Adrenal gland (tissue), 5 donors: Measurements from ENCODE around the gene ARPC1B.

Experiments
- POLR2A ChIP-seq, 2 donors: fragments of 450-650 bp; IDR thresholded peaks; one replicate each; pipeline ENCODE4 v1.6.1; 2017; ENCODE audit warnings: antibody characterized with exemption in 2 of 2, mild to moderate bottlenecking in 2 of 2, moderate library complexity in 1 of 2
- TF ChIP-seq, protein P1 (sequence below), 6 experiments: fragments of 450-650 bp in 4 of 6; fragments of 200-600 bp in 2 of 6; sonication (generic) in 1 of 6; IDR thresholded peaks; 1 replicate in 5 of 6; 2 replicates in 1 of 6; pipeline versions ENCODE4 v1.5.1 to v1.8.0; 2016 to 2021; ENCODE audit warnings: antibody characterized with exemption in 6 of 6, mild to moderate bottlenecking in 2 of 6, moderate library complexity in 1 of 6
- donor health status: DM: no; HTN: no; CAD: no.

DNA sequence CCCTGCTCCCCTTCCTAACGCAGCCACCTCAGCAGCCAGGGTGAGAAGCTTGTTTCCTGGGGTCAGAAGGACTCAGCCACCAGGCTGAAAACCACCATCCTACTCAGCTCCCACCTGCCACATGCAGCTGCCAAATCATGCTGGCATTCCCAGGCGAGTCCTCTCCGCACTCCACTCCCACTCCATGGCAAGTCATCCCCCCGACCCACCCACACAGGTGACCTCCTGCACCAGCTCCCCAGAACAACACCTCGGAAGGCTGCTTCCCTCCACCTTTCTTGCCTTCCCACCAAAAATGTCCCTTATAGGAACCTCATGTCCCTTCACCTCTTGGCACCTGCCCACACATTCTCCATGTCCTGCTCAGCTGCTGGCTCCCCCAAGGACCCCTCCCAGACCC, 29.2 kb downstream of the ARPC1B start:
- TF ChIP-seq, protein P1, sequence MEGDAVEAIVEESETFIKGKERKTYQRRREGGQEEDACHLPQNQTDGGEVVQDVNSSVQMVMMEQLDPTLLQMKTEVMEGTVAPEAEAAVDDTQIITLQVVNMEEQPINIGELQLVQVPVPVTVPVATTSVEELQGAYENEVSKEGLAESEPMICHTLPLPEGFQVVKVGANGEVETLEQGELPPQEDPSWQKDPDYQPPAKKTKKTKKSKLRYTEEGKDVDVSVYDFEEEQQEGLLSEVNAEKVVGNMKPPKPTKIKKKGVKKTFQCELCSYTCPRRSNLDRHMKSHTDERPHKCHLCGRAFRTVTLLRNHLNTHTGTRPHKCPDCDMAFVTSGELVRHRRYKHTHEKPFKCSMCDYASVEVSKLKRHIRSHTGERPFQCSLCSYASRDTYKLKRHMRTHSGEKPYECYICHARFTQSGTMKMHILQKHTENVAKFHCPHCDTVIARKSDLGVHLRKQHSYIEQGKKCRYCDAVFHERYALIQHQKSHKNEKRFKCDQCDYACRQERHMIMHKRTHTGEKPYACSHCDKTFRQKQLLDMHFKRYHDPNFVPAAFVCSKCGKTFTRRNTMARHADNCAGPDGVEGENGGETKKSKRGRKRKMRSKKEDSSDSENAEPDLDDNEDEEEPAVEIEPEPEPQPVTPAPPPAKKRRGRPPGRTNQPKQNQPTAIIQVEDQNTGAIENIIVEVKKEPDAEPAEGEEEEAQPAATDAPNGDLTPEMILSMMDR (IDR thresholded peaks at IDR 0.05) = no peak
- no peak for TF ChIP-seq POLR2A (IDR thresholded peaks at IDR 0.05)
